Measurements from ENCODE around the gene PWWP2B.

The PWWP2B gene

GRCh38 chr10:132419538-132420468 lies 22.8 kb downstream of the PWWP2B start:
- no peak for DNase-seq (ENCODE audit: low read depth)

- no peak for DNase-seq (ENCODE audit: low read depth)
Measured at GRCh38 chr10:132420469-132420980, 23.5 kb downstream of the PWWP2B start.

- DNase-seq (ENCODE audit: low read depth): no peak
Measured at GRCh38 chr10:132420981-132421846, 24.2 kb downstream of the PWWP2B start.

GRCh38 chr10:132421847-132422751 lies 25.1 kb downstream of the PWWP2B start:
- no peak for DNase-seq (ENCODE audit: low read depth)

- no peak for DNase-seq (ENCODE audit: low read depth)
Measured at GRCh38 chr10:132422903-132423825, 26.2 kb downstream of the PWWP2B start.

GRCh38 chr10:132423966-132424861 lies 27.2 kb downstream of the PWWP2B start:
- no peak for DNase-seq (ENCODE audit: low read depth)

- no peak for DNase-seq (ENCODE audit: low read depth)
Measured at GRCh38 chr10:132425029-132425756, 28.2 kb downstream of the PWWP2B start.

GRCh38 chr10:132425757-132426155 lies 28.8 kb downstream of the PWWP2B start:
- DNase-seq (ENCODE audit: low read depth): no peak

- DNase-seq (ENCODE audit: low read depth): no peak
Measured at GRCh38 chr10:132427006-132427771, 30.2 kb downstream of the PWWP2B start.

GRCh38 chr10:132427939-132428367 lies 31.0 kb downstream of the PWWP2B start:
- DNase-seq (ENCODE audit: low read depth): no peak

GRCh38 chr10:132428486-132428995 lies 31.5 kb downstream of the PWWP2B start:
- DNase-seq (ENCODE audit: low read depth): no peak

GRCh38 chr10:132429281-132430230 lies 32.6 kb downstream of the PWWP2B start:
- DNase-seq (ENCODE audit: low read depth): no peak

GRCh38 chr10:132430231-132430743 lies 33.3 kb downstream of the PWWP2B start:
- no peak for DNase-seq (ENCODE audit: low read depth)

- DNase-seq (ENCODE audit: low read depth): no peak
Measured at GRCh38 chr10:132430861-132431271, 33.9 kb downstream of the PWWP2B start.

GRCh38 chr10:132431537-132432175 lies 34.7 kb downstream of the PWWP2B start:
- DNase-seq (ENCODE audit: low read depth): no peak

- no peak for DNase-seq (ENCODE audit: low read depth)
Measured at GRCh38 chr10:132432176-132432540, 35.2 kb downstream of the PWWP2B start.

Measured in HS-27A (cell line).